AG04449 (cell line): ENCODE data around the gene KDM6A.
"Not testable (repeated sequence)": the region's sequence is repeated elsewhere in the genome, so short reads cannot be mapped to it uniquely, and the experiment has no call there.

Source experiments
- CTCF ChIA-PET: fragments of 350-600 bp; formaldehyde crosslinking; extraction: SDS; loops from one replicate; lab custom pipeline; 2021; ENCODE audit warnings: antibody characterized with exemption; lab: Yijun Ruan, JAX
- POLR2A ChIA-PET: fragments of 400-600, 350-600 bp; formaldehyde crosslinking; extraction: SDS; loops from one replicate; lab custom pipeline; 2020; ENCODE audit warnings: antibody characterized with exemption, inconsistent platforms; lab: Yijun Ruan, JAX
- DNase-seq: peaks from one replicate; pipeline ENCODE4 v3.0.0-alpha.2; 2010; ENCODE audit warnings: low read depth, low spot score
- H3K4me3 ChIP-seq: 2 replicates; pipeline ENCODE4 v1.5.1; 2011; ENCODE audit warnings: low read depth, mild to moderate bottlenecking, control low read depth, low read length
- TF ChIP-seq, protein P1 (sequence below): IDR thresholded peaks from one replicate; pipeline ENCODE4 v1.5.1; 2011; ENCODE audit warnings: mild to moderate bottlenecking, moderate library complexity, low read length, control low read depth, inconsistent platforms; ENCODE audit not compliant: insufficient read depth; ENCODE audit errors: missing control alignments

The KDM6A gene

DNA sequence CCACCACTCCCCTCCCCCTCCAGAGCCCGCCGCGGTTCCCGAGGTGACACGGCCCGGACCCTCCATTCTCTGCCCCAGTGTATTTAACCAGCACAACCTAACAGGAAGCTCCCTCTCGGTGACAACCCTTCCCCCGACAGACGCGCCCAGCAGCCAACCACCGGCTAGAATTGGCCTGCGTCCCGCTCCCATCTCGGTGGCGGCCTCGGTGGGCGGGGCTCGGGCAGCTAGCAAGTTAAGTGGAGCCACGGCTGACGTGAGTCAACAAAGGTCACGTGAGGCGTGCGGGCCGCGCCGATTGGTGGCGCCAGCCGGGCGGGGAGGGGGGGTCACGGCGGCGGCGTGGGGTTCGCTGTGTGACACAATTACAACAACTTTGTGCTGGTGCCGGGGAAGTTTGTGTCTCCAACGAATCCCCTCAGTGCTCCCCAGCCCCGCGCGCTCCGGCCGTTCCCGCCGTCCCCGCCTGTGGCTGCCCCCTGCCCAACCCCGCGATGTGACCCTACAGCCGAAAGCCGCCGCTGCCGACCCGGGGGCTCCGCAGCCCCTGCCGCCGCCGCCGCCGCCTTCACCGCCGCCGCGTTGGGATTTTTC is at the start of gene KDM6A:
Gene KDM6A, plus strand, starts transcription at position 368 of the 594 bp plus-strand sequence. CDS start 364 bp downstream, outside the sequence.
- H3K4me3 ChIP-seq: peak within 1 kb of the TSS; percentile 68
- POLR2A ChIA-PET: interaction anchor here (0.6 to 0.7 kb wide), 2 partner anchors 33 to 498 kb away, joined by 3 read pairs; no protein-coding TSS in a partner anchor
- CTCF ChIA-PET: no interaction called here
- TF ChIP-seq, protein P1, sequence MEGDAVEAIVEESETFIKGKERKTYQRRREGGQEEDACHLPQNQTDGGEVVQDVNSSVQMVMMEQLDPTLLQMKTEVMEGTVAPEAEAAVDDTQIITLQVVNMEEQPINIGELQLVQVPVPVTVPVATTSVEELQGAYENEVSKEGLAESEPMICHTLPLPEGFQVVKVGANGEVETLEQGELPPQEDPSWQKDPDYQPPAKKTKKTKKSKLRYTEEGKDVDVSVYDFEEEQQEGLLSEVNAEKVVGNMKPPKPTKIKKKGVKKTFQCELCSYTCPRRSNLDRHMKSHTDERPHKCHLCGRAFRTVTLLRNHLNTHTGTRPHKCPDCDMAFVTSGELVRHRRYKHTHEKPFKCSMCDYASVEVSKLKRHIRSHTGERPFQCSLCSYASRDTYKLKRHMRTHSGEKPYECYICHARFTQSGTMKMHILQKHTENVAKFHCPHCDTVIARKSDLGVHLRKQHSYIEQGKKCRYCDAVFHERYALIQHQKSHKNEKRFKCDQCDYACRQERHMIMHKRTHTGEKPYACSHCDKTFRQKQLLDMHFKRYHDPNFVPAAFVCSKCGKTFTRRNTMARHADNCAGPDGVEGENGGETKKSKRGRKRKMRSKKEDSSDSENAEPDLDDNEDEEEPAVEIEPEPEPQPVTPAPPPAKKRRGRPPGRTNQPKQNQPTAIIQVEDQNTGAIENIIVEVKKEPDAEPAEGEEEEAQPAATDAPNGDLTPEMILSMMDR: no peak
- peak; percentile 66 for DNase-seq

DNA sequence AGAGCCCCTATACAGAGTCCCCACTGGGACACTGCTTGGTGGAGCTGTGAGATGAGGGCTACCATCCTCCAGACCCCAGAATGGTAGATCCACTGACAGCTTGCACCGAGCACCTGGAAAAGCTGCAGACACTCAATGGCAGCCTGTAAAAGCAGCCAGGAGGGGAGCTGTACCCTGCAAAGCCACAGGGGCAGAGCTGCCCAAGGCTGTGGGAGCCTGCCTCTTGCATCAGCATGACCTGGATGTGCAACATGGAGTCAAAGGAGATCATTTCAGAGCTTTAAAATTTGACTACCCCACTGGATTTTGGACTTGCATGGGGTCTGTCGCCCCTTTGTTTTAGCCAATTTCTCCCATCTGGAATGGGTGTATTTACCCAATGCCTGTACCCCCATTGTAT is 49.8 kb upstream of the KDM6A start:
- CTCF ChIA-PET, H3K4me3 ChIP-seq, POLR2A ChIA-PET, DNase-seq: not testable (repeated sequence)

DNA sequence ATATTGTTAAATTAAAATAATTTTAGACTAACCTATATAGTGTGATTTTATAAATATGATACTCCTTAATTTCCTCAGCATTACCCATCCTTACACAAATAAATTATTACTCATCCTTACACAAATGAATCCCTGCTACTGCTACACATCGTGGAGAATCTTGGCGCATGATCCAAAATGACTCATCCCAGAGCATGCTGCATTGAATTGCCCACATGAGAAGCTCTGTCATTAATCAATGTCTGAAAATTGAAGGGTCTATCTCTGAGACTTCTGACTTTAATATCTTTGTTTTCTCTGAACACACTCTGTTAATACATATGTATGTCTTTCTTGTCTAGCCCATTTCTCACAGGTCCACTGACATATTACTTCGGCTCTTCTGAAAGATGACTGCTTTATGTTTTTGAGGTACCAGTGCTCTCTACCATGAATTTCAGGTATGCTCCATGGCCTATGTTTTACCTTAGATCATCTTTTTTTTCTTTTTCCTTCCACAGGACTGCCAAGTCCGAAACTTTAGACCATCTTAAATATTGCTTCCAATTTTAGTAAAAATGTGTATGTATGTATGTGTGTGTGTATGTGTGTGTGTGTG is 44.9 kb upstream of the KDM6A start:
- POLR2A ChIA-PET: no interaction called here

DNA sequence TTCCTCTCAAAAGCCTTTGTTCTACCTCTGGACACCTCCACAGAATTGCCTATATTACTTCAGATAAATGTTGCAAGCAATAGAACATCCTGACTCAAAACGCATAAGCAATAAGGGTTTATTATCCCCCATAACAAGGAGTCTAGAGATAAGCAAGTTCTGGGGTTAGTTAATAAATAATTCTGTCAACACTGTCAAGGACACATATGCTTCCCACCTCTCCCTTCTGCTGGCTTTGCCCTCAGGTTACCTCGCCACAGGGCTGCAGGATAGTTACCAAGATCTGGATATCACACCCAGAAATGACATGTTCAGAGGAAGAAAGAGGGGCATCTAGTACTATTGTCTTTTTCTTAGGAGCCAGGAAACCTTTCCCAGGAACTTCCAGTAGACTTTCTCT is 43.2 kb upstream of the KDM6A start:
- TF ChIP-seq, protein P1: no peak
- POLR2A ChIA-PET: no interaction called here
- CTCF ChIA-PET: no interaction called here
- DNase-seq: no peak
- no peak overlapping the region for H3K4me3 ChIP-seq

More for the DNA sequence above, 44.9 kb upstream of the KDM6A start:
- DNase-seq: peak; percentile 34
- CTCF ChIA-PET: no interaction called here
- no peak overlapping the region for H3K4me3 ChIP-seq
- TF ChIP-seq, protein P1: no peak

DNA sequence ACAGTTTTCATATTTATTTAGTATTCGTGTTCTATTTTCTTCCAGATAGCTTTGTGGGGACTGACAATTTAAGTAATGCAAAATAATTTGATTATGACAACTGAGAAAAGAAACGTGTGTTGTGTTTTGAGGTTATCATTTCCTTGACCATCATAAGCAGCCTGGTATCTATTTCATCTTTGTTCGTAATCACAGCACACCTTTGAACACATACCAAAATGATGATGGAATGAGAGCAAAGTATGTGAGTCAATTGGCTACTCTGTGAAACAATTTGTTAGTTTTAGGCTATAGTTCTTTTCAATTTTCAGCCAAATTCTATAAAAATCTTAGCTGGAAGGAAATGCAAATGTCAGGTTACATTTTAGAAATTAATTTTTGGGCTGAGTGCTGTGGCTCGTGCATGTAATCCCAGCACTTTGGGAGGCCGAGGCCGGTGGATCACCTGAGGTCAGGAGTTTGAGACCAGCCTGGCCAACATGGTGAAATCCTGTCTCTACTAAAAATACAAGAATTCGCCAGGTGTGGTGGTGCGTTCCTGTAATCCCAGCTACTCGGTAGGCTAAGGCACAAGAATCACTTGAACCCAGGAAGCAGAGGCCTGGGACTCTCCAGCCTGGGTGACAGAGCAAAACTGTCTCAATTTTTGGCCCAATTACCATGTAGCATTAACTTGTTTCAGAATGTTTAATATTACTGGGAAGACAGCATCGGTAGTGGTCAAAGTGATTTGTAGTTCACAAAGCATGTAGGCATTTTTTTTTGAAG is 30.3 kb upstream of the KDM6A start:
- ChIA-PET CTCF (no interaction called here), POLR2A (no interaction called here)
- TF ChIP-seq, protein P1: no peak
- DNase-seq: no peak
- H3K4me3 ChIP-seq: no peak overlapping the region

DNA sequence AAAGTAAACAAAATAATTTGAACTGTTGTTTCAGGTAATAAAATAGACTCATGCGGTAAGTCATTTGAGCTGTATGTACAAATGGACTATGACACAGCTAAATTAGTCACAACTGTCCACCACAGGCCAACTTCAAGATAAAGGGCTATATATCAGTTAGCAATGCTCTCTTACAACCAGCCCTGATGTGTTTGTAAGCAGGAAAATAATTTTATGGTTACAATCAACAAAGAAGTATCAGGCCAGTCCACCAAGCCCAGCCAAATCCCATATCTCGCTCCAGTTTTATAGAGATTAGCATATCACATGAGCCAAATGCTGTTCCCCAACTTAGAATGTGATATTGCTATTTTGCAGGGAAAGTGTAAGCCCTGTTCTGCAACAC is 29.7 kb upstream of the KDM6A start:
- ChIA-PET CTCF (no interaction called here), POLR2A (no interaction called here)
- no peak overlapping the region for H3K4me3 ChIP-seq
- DNase-seq: no peak
- TF ChIP-seq, protein P1: no peak
